ENCODE results near the gene BIN2.

The BIN2 gene

DNA sequence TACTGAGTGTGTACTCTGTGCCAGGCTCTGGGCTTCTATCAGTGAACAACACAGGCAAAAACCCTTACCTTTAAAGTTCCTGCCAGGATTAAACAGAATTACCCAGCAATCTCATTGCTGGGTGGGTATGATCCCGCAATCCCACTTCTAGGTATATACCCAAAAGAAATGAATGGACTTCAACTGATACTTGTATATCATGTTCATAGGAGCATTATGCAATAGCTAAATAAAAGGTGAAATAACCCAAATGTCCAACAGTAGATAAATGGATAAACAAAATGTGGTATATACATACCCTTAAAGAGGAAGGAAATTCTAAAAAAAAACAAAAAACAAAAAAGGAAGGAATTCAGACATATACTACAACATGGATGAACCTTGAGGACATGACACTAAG, 70.7 kb downstream of the BIN2 start:
- no peak for FAIRE-seq

GRCh38 chr12:51247523-51248206, 76.3 kb downstream of the BIN2 start:
- no peak for FAIRE-seq

DNA sequence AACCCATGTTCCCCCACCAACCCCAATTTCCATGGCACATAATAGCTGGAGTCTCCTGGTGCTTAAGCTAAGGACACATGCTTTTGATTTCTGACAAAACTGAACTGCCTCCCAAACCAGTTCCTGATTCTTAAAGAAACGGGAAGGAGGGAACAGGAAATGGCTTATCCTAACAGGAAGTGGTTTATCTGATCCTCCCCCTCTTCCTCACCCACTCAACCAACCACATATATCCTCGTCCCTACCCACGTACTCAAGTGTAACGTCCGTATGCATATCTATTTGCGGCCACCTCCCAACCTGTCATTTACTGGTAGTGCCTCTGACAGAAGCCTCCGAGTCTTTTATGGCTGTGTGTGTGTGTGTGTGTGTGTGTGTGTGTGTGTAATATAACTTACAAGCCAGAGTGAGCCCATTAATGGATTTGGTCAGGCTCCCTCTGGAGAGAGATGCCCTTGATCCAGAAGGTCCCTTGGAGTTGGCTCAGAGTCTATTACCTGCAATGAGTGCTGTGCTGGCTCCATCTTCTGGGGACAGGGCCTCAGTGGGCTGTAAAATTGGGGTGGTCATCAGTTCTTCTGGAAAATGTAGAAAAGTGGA, 77.6 kb downstream of the BIN2 start:
- no peak for FAIRE-seq

DNA sequence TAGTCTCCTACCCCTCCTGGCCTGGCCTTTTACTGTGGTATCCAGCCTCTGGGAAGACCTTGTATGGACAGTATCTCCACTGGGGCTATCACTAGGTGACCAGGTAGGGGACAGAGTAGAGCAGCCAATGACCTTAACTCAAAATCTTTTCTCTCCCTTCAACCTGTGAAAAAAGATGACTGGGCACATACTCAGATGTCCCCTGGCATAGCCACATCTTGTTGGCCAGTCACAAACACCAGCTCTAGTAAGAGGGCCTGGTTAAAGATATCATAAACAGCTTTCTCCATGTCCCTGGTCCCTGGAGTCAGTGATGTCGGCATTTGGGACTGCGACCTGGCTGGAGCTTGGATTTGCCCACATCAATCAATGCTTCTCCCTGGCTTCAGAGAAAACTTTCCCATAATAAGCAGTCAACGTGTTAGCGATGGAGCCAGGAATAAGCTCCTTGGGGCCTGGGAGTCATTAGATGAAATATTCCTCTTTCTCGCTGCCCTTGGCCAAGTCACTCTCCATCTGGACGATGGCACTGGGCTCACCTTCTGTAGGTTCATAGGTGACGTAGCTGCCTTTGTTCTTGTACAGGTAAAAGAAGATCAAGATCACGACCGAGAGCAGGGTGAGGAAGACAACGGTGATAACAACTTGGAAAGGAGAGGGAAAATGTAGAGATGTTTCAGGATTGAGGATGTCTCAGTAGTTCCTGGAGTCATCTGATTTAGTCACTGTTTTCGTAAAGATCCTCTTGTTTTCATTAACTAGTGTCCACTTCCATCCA, 78.3 kb downstream of the BIN2 start:
- FAIRE-seq, result no peak

- FAIRE-seq, result no peak
Observed at GRCh38 chr12:51244269-51244668, 79.7 kb downstream of the BIN2 start.

DNA sequence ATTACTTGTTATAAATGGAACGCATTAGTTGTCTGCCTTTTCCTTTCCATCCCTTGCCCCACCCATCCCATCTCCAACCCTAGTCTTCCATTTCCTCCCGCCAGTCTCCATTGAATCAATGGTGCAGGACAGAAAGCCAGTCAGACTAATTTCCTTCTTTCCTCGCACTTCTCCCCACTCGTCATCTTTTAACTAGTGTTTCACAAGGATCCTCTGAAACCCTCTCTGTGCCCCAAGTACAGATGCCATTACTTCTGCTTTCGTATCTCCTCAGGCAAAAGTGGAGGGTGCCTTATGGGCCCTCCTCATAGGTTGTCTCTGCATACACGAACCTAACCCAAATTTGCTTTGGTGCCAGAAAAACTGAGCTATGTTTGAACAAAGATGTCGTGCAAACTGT, 81.1 kb downstream of the BIN2 start:
- FAIRE-seq, result no peak

- no peak for FAIRE-seq
Observed at GRCh38 chr12:51242120-51242519, 81.9 kb downstream of the BIN2 start.

DNA sequence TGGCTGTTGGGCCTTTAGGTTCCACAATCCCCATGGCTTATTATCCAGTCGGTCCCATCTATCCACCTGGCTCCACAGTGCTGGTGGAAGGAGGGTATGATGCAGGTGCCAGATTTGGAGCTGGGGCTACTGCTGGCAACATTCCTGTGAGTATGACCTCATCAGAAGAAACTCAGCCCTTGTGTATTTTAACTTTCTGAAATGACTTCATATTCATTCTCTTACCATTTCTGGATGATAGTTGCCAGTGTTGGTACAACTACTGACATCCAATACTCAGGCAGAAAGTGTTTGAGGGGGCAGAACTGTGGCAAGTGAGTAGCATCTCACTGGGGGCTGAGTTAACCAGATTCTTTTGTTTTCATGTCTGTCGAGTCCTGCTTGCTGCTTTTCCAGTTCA, 83.0 kb downstream of the BIN2 start:
- FAIRE-seq, result no peak

DNA sequence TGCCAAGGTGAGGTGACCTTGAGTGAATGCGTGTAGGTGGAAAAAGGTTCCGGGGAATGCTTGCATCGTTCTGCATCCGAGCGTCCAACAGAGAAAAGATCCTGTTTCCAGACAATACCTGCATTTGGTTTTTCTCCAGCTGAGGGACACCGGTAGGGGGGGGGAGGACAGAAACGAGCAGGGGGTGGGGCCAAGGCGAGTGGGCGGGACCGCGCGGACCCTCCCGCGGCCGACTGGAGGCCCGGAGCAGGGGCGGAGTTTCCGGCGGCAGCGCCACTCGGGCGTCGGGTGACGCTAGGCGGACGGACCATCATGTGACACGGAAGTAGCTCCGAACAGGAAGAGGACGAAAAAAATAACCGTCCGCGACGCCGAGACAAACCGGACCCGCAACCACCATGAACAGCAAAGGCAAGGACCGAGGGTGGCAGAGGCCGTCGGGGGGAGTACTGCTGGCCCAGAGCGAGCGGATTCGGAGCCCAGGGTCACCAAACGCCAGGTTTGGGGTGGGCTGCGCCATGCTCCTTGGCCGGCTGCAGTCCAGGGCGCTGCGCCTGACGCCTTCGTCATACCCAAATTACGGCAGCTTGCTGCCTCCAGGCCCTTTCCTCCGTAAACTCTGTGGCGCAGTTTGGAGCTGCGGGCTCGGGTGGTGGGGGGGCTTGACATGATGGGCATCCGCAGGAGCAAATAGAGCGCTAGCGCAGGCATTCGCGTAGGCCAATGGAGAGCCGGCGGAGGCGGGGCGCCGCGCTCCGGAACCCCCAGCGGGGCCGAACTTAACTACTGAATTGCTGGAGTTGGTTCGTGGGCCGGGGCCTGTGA, 85.3 kb downstream of the BIN2 start, which contains the start of gene DAZAP2:
DAZAP2 (plus strand) TSS at position 317 of the 825 bp plus-strand sequence; CDS start at position 399, 82 bp downstream.
- no peak for FAIRE-seq

GRCh38 chr12:51238037-51238509, 85.9 kb downstream of the BIN2 start:
- no peak for FAIRE-seq

DNA sequence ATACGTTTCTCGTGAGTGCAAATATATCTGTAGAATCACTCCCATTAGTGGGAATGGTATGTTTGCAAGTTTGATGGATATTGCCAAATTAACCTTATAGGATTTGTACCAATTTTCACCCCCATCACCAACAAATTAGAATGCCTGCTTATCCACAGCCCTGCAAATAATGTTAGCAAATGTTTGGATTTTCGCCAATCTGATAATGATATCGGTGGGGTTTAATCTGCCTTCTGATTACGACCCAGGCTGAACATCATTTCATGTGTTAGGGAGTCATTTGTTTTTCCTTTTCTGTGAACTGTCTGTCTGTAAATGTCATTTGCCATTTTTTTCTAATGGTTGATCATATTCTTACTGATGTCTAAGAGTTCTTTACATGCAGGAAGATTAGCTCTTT, 89.4 kb downstream of the BIN2 start:
- no peak for FAIRE-seq

GRCh38 chr12:51232642-51233041, 91.3 kb downstream of the BIN2 start:
- no peak for FAIRE-seq
